ENCODE data around the gene MITF. TPM values are rescaled to one million over a fixed set of nuclear protein-coding genes. Genes with fewer than 3 reads are reported as not detected.

Gene MITF
- total and polyA plus RNA-seq, 3 donors from 2014 or later, result 5.5 to 9.0 (median 5.8) TPM

DNA sequence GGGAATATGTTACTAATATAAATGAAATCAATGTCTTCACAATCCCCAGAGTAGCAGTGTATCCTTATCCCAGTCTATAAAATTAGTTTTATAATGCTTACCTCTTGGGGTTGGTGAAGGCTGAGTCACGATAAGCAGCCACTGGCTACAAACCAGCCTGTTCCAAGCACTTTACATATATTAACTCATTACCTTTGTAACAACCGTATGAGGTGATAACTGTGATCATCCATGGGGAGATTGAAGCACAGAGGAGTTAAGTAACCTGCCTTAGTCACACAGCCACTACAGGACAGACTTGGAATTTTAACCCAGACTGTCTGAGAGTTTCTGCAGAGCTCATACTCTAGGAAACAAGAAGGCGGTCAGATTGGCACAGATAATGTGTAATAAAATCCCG, 43.3 kb upstream of the MITF start:
- whole genome bisulfite sequencing, 2 donors, result 76 to 86% methylated on average over 4 of the region's 4 CpGs
- Histone ChIP-seq H3K27ac (no peak overlapping the region), H3K4me1 (no peaks in the 10 kb centered on the region), H3K27me3 (no peaks in the 10 kb centered on the region), H3K4me3 (no peak overlapping the region), H3K9me3 (no peaks in the 10 kb centered on the region), H3K36me3 (ENCODE audit: low read depth, missing control alignments) (no peaks in the 10 kb centered on the region)
- intact Hi-C loops (cut with DNase I; ENCODE audit: low total_unique reads), result loop anchor here (10.0 kb wide), 1 partner anchor 99 kb away; no protein-coding TSS in a partner anchor
- TF ChIP-seq POLR2A (IDR thresholded peaks at IDR 0.05), result no peak
- TF ChIP-seq, protein P1, sequence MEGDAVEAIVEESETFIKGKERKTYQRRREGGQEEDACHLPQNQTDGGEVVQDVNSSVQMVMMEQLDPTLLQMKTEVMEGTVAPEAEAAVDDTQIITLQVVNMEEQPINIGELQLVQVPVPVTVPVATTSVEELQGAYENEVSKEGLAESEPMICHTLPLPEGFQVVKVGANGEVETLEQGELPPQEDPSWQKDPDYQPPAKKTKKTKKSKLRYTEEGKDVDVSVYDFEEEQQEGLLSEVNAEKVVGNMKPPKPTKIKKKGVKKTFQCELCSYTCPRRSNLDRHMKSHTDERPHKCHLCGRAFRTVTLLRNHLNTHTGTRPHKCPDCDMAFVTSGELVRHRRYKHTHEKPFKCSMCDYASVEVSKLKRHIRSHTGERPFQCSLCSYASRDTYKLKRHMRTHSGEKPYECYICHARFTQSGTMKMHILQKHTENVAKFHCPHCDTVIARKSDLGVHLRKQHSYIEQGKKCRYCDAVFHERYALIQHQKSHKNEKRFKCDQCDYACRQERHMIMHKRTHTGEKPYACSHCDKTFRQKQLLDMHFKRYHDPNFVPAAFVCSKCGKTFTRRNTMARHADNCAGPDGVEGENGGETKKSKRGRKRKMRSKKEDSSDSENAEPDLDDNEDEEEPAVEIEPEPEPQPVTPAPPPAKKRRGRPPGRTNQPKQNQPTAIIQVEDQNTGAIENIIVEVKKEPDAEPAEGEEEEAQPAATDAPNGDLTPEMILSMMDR (IDR thresholded peaks at IDR 0.05), result no peak
- DNase-seq, result no peak

DNA sequence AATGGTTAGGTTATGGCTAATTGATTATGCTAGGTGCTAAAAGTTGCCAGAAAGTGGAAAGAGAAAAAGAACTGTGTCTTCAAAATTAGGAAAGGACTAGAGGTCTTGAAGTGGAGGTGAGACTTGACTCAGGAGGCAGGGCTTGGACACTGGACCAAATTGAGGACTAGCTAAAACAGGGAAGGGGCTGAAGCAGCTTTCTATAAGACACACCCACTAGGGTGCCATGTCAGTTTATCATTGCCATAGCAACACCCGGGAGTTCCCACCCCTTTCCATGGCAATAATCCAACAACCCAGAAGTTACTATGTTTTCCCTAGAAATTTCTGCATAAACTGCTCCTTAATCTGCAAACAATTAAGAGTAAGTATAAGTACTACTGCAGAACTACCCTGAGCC, 42.9 kb upstream of the MITF start:
- no peaks in the 10 kb centered on the region for H3K4me1 ChIP-seq
- no peak for DNase-seq
- H3K27ac ChIP-seq, result no peak overlapping the region
- TF ChIP-seq POLR2A (IDR thresholded peaks at IDR 0.05), result no peak
- TF ChIP-seq, protein P1 (IDR thresholded peaks at IDR 0.05), result no peak
- no peaks in the 10 kb centered on the region for H3K27me3 ChIP-seq
- no peaks in the 10 kb centered on the region for H3K9me3 ChIP-seq
- intact Hi-C loops (cut with DNase I; ENCODE audit: low total_unique reads), result loop anchor here (10.0 kb wide), 1 partner anchor 98 kb away; no protein-coding TSS in a partner anchor
- WGBS, 2 donors, result 48 to 58% methylated on average over 1 of the region's 1 CpG
- H3K4me3 ChIP-seq, result no peak overlapping the region
- H3K36me3 ChIP-seq (ENCODE audit: low read depth, missing control alignments), result no peaks in the 10 kb centered on the region

DNA sequence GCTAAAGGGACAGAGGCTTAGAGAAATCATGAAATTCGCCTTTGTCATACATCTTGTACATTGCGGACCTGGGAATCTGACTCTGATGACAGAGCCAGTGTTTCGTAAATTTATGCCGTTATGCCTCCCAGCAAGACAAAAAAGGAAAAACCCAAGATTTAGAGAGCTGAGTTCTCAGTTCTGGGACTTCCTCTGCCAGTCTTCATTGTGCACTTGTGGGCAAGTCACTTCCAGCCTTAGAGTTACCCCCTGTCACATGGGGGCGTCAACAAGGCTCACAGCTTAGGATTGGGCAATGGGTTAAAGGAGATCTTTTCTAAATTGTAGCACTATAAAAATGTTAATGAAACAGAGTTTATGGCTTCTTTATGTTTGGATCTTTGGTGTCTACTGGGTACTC, 41.9 kb upstream of the MITF start:
- no peak overlapping the region for H3K27ac ChIP-seq
- DNase-seq, result no peak
- H3K9me3 ChIP-seq, result no peaks in the 10 kb centered on the region
- TF ChIP-seq, protein P1 (IDR thresholded peaks at IDR 0.05), result no peak
- no peak for TF ChIP-seq POLR2A (IDR thresholded peaks at IDR 0.05)
- H3K36me3 ChIP-seq (ENCODE audit: low read depth, missing control alignments), result no peaks in the 10 kb centered on the region
- intact Hi-C loops (cut with DNase I; ENCODE audit: low total_unique reads), result loop anchor here (10.0 kb wide), 1 partner anchor 97 kb away; no protein-coding TSS in a partner anchor
- H3K4me1 ChIP-seq, result no peaks in the 10 kb centered on the region
- WGBS, 2 donors, result 65 to 72% methylated on average over 5 of the region's 5 CpGs
- H3K27me3 ChIP-seq, result no peaks in the 10 kb centered on the region
- no peak overlapping the region for H3K4me3 ChIP-seq

DNA sequence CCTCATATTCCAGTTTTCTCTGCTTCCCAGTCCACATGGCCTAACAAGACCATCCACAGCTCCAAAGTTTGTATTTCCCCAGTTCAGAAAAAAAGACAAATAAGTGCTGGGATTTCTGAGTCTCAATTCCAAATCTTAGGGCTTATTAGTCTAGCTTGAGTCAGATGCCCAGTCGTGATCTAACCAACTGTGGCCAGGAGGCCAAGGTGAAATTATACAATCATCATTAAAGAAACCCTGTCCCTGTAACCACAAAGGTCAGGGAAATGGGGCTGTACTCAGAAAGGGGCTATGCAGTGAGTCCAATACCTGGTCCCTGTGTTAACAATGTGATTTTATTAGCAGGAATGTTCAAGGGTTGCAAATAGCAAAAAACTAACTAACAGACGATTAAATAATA, 40.5 kb upstream of the MITF start:
- Histone ChIP-seq H3K27ac (no peak overlapping the region), H3K27me3 (no peaks in the 10 kb centered on the region), H3K9me3 (no peaks in the 10 kb centered on the region), H3K4me3 (no peak overlapping the region), H3K4me1 (no peaks in the 10 kb centered on the region), H3K36me3 (ENCODE audit: low read depth, missing control alignments) (no peaks in the 10 kb centered on the region)
- DNase-seq, result no peak
- TF ChIP-seq, protein P1 (IDR thresholded peaks at IDR 0.05), result no peak
- TF ChIP-seq POLR2A (IDR thresholded peaks at IDR 0.05), result no peak
- intact Hi-C loops (cut with DNase I; ENCODE audit: low total_unique reads), result loop anchor here (10.0 kb wide), 1 partner anchor 96 kb away; no protein-coding TSS in a partner anchor
- WGBS, 2 donors, result 93 to 94% methylated on average over 2 of the region's 2 CpGs

DNA sequence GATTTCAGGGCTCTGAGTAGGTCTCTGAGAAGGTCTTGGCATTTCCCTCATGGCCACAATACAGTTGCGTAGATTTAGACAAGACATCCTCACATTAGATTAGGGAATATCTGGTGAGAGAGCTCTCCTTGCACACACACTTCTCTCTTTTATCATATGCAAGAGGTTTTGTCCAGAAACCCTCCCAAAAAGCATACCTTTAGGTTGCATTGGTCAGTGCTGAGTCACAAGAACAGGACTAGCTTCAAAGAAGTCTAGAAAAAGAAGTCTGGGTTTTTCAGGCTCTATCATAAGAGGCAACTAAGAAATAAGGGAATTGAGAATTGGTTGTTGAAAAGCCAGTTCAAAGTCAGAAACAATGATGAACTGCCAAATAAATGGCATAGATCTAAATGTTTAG, 40.1 kb upstream of the MITF start:
- Histone ChIP-seq H3K9me3 (no peaks in the 10 kb centered on the region), H3K4me3 (no peak overlapping the region), H3K27ac (no peak overlapping the region), H3K4me1 (no peaks in the 10 kb centered on the region), H3K27me3 (no peaks in the 10 kb centered on the region), H3K36me3 (ENCODE audit: low read depth, missing control alignments) (no peaks in the 10 kb centered on the region)
- intact Hi-C loops (cut with DNase I; ENCODE audit: low total_unique reads), result loop anchor here (10.0 kb wide), 1 partner anchor 96 kb away; no protein-coding TSS in a partner anchor
- TF ChIP-seq POLR2A (IDR thresholded peaks at IDR 0.05), result no peak
- DNase-seq, result no peak
- 97 to 100% methylated on average over 1 of the region's 1 CpG for WGBS, 2 donors
